Adrenal gland (tissue), 12 donors: Measurements from ENCODE around the gene SVIL. TPM values are rescaled to one million over a fixed set of nuclear protein-coding genes. Genes with fewer than 3 reads are reported as not detected.
"Not testable (repeated sequence)": the region's sequence is repeated elsewhere in the genome, so short reads cannot be mapped to it uniquely, and the experiment has no call there.

ENCODE experiments used
- DNase-seq, 7 donors: peaks; one replicate each; pipeline ENCODE4 v3.0.0-alpha.2; 2019 to 2020
- H3K27ac ChIP-seq, 5 donors: fragments of 200-600 bp; sonication (generic) in 4 of 5; 1 replicate in 3 of 5; 2 replicates in 2 of 5; pipeline versions ENCODE4 v1.5.1 to v1.8.0; 2016 to 2020; ENCODE audit warnings: mild to moderate bottlenecking in 1 of 5
- H3K27me3 ChIP-seq: fragments of 200-600 bp; 2 replicates; pipeline ENCODE4 v1.8.0; 2021
- H3K36me3 ChIP-seq, 2 donors: fragments of 200-600 bp; replicated peaks in 1 of 2; 1 replicate in 1 of 2; 2 replicates in 1 of 2; pipeline versions ENCODE4 v1.5.1 to v1.8.0; 2018 to 2022
- H3K4me1 ChIP-seq, 2 donors: fragments of 200-600 bp; replicated peaks in 1 of 2; 1 replicate in 1 of 2; 2 replicates in 1 of 2; pipeline versions ENCODE4 v1.5.1 to v1.8.0; 2018 to 2021
- H3K4me3 ChIP-seq, 4 donors: fragments of 200-600 bp; sonication (generic) in 3 of 4; one replicate each; pipeline ENCODE4 v1.5.1; 2016 to 2018
- H3K9me3 ChIP-seq, 3 donors: fragments of 200-600 bp; sonication (generic) in 1 of 3; replicated peaks in 1 of 3; 1 replicate in 2 of 3; 2 replicates in 1 of 3; pipeline versions ENCODE4 v1.5.1 to v1.8.0; 2016 to 2021
- CTCF ChIP-seq, 6 experiments: fragments of 450-650 bp in 4 of 6; fragments of 200-600 bp in 2 of 6; sonication (generic) in 1 of 6; IDR thresholded peaks; 1 replicate in 5 of 6; 2 replicates in 1 of 6; pipeline versions ENCODE4 v1.5.1 to v1.8.0; 2016 to 2021; ENCODE audit warnings: antibody characterized with exemption in 6 of 6, mild to moderate bottlenecking in 2 of 6, moderate library complexity in 1 of 6
- POLR2A ChIP-seq, 2 donors: fragments of 450-650 bp; IDR thresholded peaks; one replicate each; pipeline ENCODE4 v1.6.1; 2017; ENCODE audit warnings: antibody characterized with exemption in 2 of 2, mild to moderate bottlenecking in 2 of 2, moderate library complexity in 1 of 2
- WGBS, 4 donors: extraction: QIAGEN DNeasy Blood & Tissue Kit in 2 of 4; methylation state at CpG; one replicate each; pipeline versions ENCODE4 v1.1.5 to v1.1.7; 2013 to 2017; 5-methylcytosine and 5-hydroxymethylcytosine counted together
- intact Hi-C, 2 donors: fragments of 100-400 bp; cut with DNase I; formaldehyde crosslinking; loops; one replicate each; pipeline versions ENCODE4 v1.14.1 to v1.15.0; 2022 to 2023
- polyA plus RNA-seq, 3 donors: library from polyadenylated mRNA; stranded (reverse); fragments of 200-250 nt in 2 of 3; fragments of 350-450 nt in 1 of 3; fragmentation: Illumina TruSeq in 1 of 3; extraction: RNeasy Lipid Tissue Mini Kit (QIAGEN cat#74804) in 1 of 3; gene quantifications; one replicate each; pipeline ENCODE4 v1.2.3, GENCODE V29; 2013 to 2014
- total RNA-seq, 9 donors: library from RNA; depleted of rRNA in 4 of 9; stranded (reverse); fragments of >200 nt in 4 of 9; fragments of 120-200 nt in 1 of 9; fragmentation: NEBNext Ultra II Directional in 1 of 9; extraction: Animal tissue kit (Norgen Biotek cat#: 25700) in 1 of 9; gene quantifications; one replicate each; pipeline versions ENCODE4 v1.1.0 to v1.2.4, GENCODE V29; 2013 to 2023
- donor health status: healthy with polysubstance abuse.
- donor health status: Bipolar disorder and iron deficiency.
- donor health status: DM: yes; HTN: yes; CAD: no.
- donor health status: DM: no; HTN: no; CAD: no.
- donor health status: DM: no; HTN: no; CAD: no.
- donor health status: DM: yes; HTN: yes; CAD: no.

The SVIL gene
- total and polyA plus RNA-seq, 12 donors: 6.7 to 73.1 (median 26.0) TPM

GRCh38 chr10:29613196-29613595 lies 21.6 kb downstream of the SVIL start:
- H3K27me3 ChIP-seq: no peaks in the 10 kb centered on the region
- H3K27ac ChIP-seq: no peak overlapping the region
- intact Hi-C loops: no loop called here
- no peak overlapping the region for H3K4me3 ChIP-seq
- WGBS, 4 donors: 91 to 97% (median 93%) methylated on average over 6 of the region's 6 CpGs
- no peaks in the 10 kb centered on the region for H3K4me1 ChIP-seq
- peak in 1 of 7 donors; percentile 13 for DNase-seq
- H3K36me3 ChIP-seq: no peaks in the 10 kb centered on the region
- no peaks in the 10 kb centered on the region for H3K9me3 ChIP-seq
- TF ChIP-seq CTCF (IDR thresholded peaks at IDR 0.05): no peak
- TF ChIP-seq POLR2A (IDR thresholded peaks at IDR 0.05): no peak

- intact Hi-C loops: no loop called here
- WGBS, 4 donors: 74 to 88% (median 81%) methylated on average over 8 of the region's 8 CpGs
- TF ChIP-seq CTCF (IDR thresholded peaks at IDR 0.05) (no peak), POLR2A (IDR thresholded peaks at IDR 0.05) (no peak)
Measured at GRCh38 chr10:29612657-29613056, 22.1 kb downstream of the SVIL start.

GRCh38 chr10:29611781-29612381 lies 22.9 kb downstream of the SVIL start:
- Histone ChIP-seq H3K36me3 (no peaks in the 10 kb centered on the region), H3K4me1 (no peaks in the 10 kb centered on the region), H3K9me3 (no peaks in the 10 kb centered on the region), H3K4me3 (no peak overlapping the region), H3K27ac (no peak overlapping the region), H3K27me3 (no peaks in the 10 kb centered on the region)
- DNase-seq: no peak
- 62 to 82% (median 74%) methylated on average over 6 of the region's 6 CpGs for WGBS, 4 donors
- intact Hi-C loops: no loop called here
- TF ChIP-seq CTCF (IDR thresholded peaks at IDR 0.05): no peak
- TF ChIP-seq POLR2A (IDR thresholded peaks at IDR 0.05): no peak

More at GRCh38 chr10:29612657-29613056, 22.1 kb downstream of the SVIL start:
- Histone ChIP-seq H3K4me1 (no peaks in the 10 kb centered on the region), H3K4me3 (no peak overlapping the region), H3K9me3 (no peaks in the 10 kb centered on the region), H3K27me3 (no peaks in the 10 kb centered on the region), H3K36me3 (no peaks in the 10 kb centered on the region), H3K27ac (no peak overlapping the region)
- peak in 2 of 7 donors; percentile 18 to 50 for DNase-seq

- no peak overlapping the region for H3K27ac ChIP-seq
- no peaks in the 10 kb centered on the region for H3K9me3 ChIP-seq
- TF ChIP-seq POLR2A (IDR thresholded peaks at IDR 0.05) (no peak), CTCF (IDR thresholded peaks at IDR 0.05) (no peak)
Measured at GRCh38 chr10:29610876-29611647, 23.7 kb downstream of the SVIL start.

GRCh38 chr10:29610331-29610730 lies 24.4 kb downstream of the SVIL start:
- DNase-seq, H3K27ac ChIP-seq, intact Hi-C loops, H3K9me3 ChIP-seq, H3K4me1 ChIP-seq, H3K27me3 ChIP-seq, H3K36me3 ChIP-seq, H3K4me3 ChIP-seq: not testable (repeated sequence)
- 90 to 96% (median 93%) methylated on average over 3 of the region's 3 CpGs for WGBS, 4 donors

More at GRCh38 chr10:29610876-29611647, 23.7 kb downstream of the SVIL start:
- intact Hi-C loops: no loop called here
- 88 to 92% (median 90%) methylated on average over 10 of the region's 10 CpGs for WGBS, 4 donors
- Histone ChIP-seq H3K4me3 (no peak overlapping the region), H3K36me3 (no peaks in the 10 kb centered on the region), H3K27me3 (no peaks in the 10 kb centered on the region), H3K4me1 (no peaks in the 10 kb centered on the region)
- DNase-seq: no peak
